ENCODE measurements around the gene UNC93B1. TPM values are rescaled to one million over a fixed set of nuclear protein-coding genes. Genes with fewer than 3 reads are reported as not detected.
"Not testable (repeated sequence)": the region's sequence is repeated elsewhere in the genome, so short reads cannot be mapped to it uniquely, and the experiment has no call there.

UNC93B1 gene
- total RNA-seq, 1 experiment from 2014 or later, result 26.5 TPM

GRCh38 chr11:67993821-67994220 is 10.1 kb downstream of the UNC93B1 start:
- intact Hi-C loops (cut with micrococcal nuclease; ENCODE audit: unreplicated experiment); H3K4me1 Mint-ChIP-seq (ENCODE audit: low read depth, unreplicated experiment); H3K9me3 ChIP-seq; H3K4me1 ChIP-seq; H3K27me3 Mint-ChIP-seq (ENCODE audit: insufficient read depth, unreplicated experiment); H3K36me3 ChIP-seq (ENCODE audit: control insufficient read depth, insufficient read depth, low read length); H3K4me3 ChIP-seq (ENCODE audit: low read depth, low read length); H3K36me3 Mint-ChIP-seq (ENCODE audit: insufficient read depth, unreplicated experiment); H3K27ac Mint-ChIP-seq (ENCODE audit: unreplicated experiment); BruUV-seq (replicated peaks); H3K27me3 ChIP-seq (replicated peaks; ENCODE audit: control insufficient read depth, insufficient read depth, low read length); POLR2A ChIA-PET; H3K9me3 Mint-ChIP-seq (ENCODE audit: unreplicated experiment); H3K4me3 Mint-ChIP-seq (ENCODE audit: unreplicated experiment): not testable (repeated sequence)
- TF ChIP-seq CTCF (IDR thresholded peaks at IDR 0.05; ENCODE audit: insufficient read depth in 1 of 2, low read depth in 1 of 2, low read length in 1 of 2, severe bottlenecking in 1 of 2, unreplicated experiment in 1 of 2), result peak; percentile 65 to 66
- CTCF ChIA-PET, result interaction anchor here (1.1 to 1.2 kb wide), 2 partner anchors 14 to 38 kb away, joined by 4 to 5 read pairs; no protein-coding TSS in a partner anchor
- peak; percentile 64 to 72 for DNase-seq

- H3K36me3 Mint-ChIP-seq (ENCODE audit: insufficient read depth, unreplicated experiment); H3K9me3 ChIP-seq; H3K27ac Mint-ChIP-seq (ENCODE audit: unreplicated experiment); intact Hi-C loops (cut with micrococcal nuclease; ENCODE audit: unreplicated experiment); BruUV-seq (replicated peaks); H3K4me3 Mint-ChIP-seq (ENCODE audit: unreplicated experiment); H3K27me3 ChIP-seq (replicated peaks; ENCODE audit: control insufficient read depth, insufficient read depth, low read length); H3K36me3 ChIP-seq (ENCODE audit: control insufficient read depth, insufficient read depth, low read length); DNase-seq; POLR2A ChIA-PET; CTCF ChIA-PET; H3K4me1 Mint-ChIP-seq (ENCODE audit: low read depth, unreplicated experiment); H3K4me3 ChIP-seq (ENCODE audit: low read depth, low read length); H3K27me3 Mint-ChIP-seq (ENCODE audit: insufficient read depth, unreplicated experiment); H3K4me1 ChIP-seq; H3K9me3 Mint-ChIP-seq (ENCODE audit: unreplicated experiment): not testable (repeated sequence)
These were observed 12.4 kb downstream of the UNC93B1 start for GRCh38 chr11:67991347-67992121.

- H3K36me3 Mint-ChIP-seq (ENCODE audit: insufficient read depth, unreplicated experiment); H3K27me3 Mint-ChIP-seq (ENCODE audit: insufficient read depth, unreplicated experiment); intact Hi-C loops (cut with micrococcal nuclease; ENCODE audit: unreplicated experiment); H3K36me3 ChIP-seq (ENCODE audit: control insufficient read depth, insufficient read depth, low read length); H3K9me3 Mint-ChIP-seq (ENCODE audit: unreplicated experiment); H3K4me3 ChIP-seq (ENCODE audit: low read depth, low read length); H3K4me1 ChIP-seq; CTCF ChIA-PET; DNase-seq; POLR2A ChIA-PET; BruUV-seq (replicated peaks); H3K4me3 Mint-ChIP-seq (ENCODE audit: unreplicated experiment); H3K9me3 ChIP-seq; H3K4me1 Mint-ChIP-seq (ENCODE audit: low read depth, unreplicated experiment); H3K27me3 ChIP-seq (replicated peaks; ENCODE audit: control insufficient read depth, insufficient read depth, low read length); H3K27ac Mint-ChIP-seq (ENCODE audit: unreplicated experiment): not testable (repeated sequence)
These were observed 13.2 kb downstream of the UNC93B1 start for GRCh38 chr11:67990546-67991346.

GRCh38 chr11:67985302-67985701 is 18.6 kb downstream of the UNC93B1 start:
- H3K27me3 Mint-ChIP-seq (ENCODE audit: insufficient read depth, unreplicated experiment); H3K27ac Mint-ChIP-seq (ENCODE audit: unreplicated experiment); H3K36me3 ChIP-seq (ENCODE audit: control insufficient read depth, insufficient read depth, low read length); DNase-seq; H3K9me3 Mint-ChIP-seq (ENCODE audit: unreplicated experiment); POLR2A ChIA-PET; H3K27me3 ChIP-seq (replicated peaks; ENCODE audit: control insufficient read depth, insufficient read depth, low read length); H3K36me3 Mint-ChIP-seq (ENCODE audit: insufficient read depth, unreplicated experiment); intact Hi-C loops (cut with micrococcal nuclease; ENCODE audit: unreplicated experiment); BruUV-seq (replicated peaks); CTCF ChIA-PET; H3K4me1 Mint-ChIP-seq (ENCODE audit: low read depth, unreplicated experiment); H3K4me3 Mint-ChIP-seq (ENCODE audit: unreplicated experiment); H3K4me1 ChIP-seq; H3K4me3 ChIP-seq (ENCODE audit: low read depth, low read length); H3K9me3 ChIP-seq: not testable (repeated sequence)

All from Caco-2 (cell line).